HL-60 (cell line): ENCODE measurements around the gene DNAJC5G.

Source experiments
- POLR2AphosphoS5 ChIP-seq: IDR thresholded peaks from 2 replicates; pipeline ENCODE4 v1.6.1; 2012; ENCODE audit warnings: low read depth
- REST ChIP-seq: IDR thresholded peaks from 2 replicates; pipeline ENCODE4 v1.6.1; 2012; ENCODE audit warnings: low read depth; ENCODE audit not compliant: insufficient replicate concordance
- TF ChIP-seq, protein P1 (sequence below): IDR thresholded peaks from one replicate; pipeline ENCODE4 v1.5.1; 2011; ENCODE audit warnings: low read length, control low read depth, inconsistent platforms; ENCODE audit not compliant: insufficient read depth

- TF ChIP-seq POLR2AphosphoS5 (no peak), REST (no peak)
- TF ChIP-seq, protein P1, sequence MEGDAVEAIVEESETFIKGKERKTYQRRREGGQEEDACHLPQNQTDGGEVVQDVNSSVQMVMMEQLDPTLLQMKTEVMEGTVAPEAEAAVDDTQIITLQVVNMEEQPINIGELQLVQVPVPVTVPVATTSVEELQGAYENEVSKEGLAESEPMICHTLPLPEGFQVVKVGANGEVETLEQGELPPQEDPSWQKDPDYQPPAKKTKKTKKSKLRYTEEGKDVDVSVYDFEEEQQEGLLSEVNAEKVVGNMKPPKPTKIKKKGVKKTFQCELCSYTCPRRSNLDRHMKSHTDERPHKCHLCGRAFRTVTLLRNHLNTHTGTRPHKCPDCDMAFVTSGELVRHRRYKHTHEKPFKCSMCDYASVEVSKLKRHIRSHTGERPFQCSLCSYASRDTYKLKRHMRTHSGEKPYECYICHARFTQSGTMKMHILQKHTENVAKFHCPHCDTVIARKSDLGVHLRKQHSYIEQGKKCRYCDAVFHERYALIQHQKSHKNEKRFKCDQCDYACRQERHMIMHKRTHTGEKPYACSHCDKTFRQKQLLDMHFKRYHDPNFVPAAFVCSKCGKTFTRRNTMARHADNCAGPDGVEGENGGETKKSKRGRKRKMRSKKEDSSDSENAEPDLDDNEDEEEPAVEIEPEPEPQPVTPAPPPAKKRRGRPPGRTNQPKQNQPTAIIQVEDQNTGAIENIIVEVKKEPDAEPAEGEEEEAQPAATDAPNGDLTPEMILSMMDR = no peak
Observed at GRCh38 chr2:27261926-27262298, 13.3 kb upstream of the DNAJC5G start.
